GM12872 (cell line): ENCODE measurements around the gene TCF12.

ENCODE experiments used
- TF ChIP-seq, protein P1 (sequence below): IDR thresholded peaks from 3 replicates; pipeline ENCODE4 v1.5.1; 2011; ENCODE audit warnings: low read depth, mild to moderate bottlenecking, low read length, moderate library complexity; ENCODE audit not compliant: insufficient read depth

The TCF12 gene

DNA sequence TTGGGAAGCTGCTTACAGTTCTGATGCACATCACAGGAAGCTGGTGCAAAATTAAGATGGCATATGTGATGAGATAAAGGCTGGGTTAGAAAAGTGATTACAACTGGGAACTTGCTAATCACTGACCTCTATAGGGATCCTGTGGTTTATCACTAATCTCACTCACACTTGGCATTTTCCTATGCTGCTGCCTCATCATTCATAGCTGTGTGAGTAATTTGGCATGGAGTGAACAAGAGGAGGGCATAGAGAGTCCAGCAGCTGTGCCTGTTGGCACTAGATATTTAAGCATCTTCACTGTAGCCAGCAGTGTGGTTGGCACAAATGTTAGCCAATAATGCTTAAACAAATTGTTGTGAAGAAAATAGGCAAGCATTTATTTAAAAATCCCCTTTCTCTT lies 240.1 kb downstream of the TCF12 start:
- TF ChIP-seq, protein P1, sequence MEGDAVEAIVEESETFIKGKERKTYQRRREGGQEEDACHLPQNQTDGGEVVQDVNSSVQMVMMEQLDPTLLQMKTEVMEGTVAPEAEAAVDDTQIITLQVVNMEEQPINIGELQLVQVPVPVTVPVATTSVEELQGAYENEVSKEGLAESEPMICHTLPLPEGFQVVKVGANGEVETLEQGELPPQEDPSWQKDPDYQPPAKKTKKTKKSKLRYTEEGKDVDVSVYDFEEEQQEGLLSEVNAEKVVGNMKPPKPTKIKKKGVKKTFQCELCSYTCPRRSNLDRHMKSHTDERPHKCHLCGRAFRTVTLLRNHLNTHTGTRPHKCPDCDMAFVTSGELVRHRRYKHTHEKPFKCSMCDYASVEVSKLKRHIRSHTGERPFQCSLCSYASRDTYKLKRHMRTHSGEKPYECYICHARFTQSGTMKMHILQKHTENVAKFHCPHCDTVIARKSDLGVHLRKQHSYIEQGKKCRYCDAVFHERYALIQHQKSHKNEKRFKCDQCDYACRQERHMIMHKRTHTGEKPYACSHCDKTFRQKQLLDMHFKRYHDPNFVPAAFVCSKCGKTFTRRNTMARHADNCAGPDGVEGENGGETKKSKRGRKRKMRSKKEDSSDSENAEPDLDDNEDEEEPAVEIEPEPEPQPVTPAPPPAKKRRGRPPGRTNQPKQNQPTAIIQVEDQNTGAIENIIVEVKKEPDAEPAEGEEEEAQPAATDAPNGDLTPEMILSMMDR, result no peak

DNA sequence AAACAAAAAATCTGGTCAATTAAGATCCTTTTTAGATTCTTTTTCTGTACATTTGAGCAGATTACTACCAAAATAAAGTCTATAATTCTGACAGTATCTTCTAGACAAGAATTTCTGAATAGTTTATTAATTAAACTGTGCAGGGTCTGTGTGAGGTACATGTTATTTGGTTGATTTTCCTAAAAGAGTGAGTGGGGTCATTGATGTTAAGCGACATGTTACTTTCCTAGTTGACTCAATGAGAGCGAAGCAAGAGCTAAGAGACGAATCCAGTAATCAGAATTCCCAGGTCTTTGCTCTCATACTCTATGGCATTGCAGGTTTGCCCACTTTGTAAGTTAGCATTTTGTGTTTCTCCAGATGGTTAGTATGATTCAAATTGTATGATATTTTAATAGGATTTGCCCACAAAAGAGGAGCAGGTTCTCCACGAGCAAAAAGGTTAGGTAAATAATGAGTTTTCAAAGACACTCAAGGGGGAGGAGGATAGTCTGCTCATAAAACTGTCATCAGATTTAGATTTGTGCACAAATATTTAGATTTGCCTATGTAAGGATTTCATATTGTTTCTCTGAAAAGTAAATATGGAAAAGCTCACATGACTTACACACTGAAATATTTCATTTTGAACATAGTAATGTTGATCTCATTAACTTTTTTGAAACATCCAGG lies 240.7 kb downstream of the TCF12 start:
- TF ChIP-seq, protein P1, result no peak

DNA sequence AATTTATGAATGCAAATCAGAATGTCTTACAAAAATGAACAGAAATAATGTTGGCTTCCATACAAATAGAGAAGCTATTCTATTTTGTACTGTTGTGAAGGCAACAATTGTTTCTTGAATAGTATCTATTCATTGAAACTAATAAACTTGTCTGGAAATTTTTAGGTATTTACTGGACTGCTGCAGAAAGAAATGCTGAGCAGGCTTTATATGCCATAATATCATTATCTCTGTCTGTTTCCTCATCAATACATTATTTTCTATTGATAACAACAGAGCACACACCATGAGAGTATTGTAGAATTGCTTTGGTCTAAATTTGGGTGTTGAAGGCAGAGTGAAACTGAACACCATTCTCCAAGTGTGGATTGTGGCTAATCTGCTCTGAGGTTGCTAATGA lies 241.3 kb downstream of the TCF12 start:
- TF ChIP-seq, protein P1, result no peak

DNA sequence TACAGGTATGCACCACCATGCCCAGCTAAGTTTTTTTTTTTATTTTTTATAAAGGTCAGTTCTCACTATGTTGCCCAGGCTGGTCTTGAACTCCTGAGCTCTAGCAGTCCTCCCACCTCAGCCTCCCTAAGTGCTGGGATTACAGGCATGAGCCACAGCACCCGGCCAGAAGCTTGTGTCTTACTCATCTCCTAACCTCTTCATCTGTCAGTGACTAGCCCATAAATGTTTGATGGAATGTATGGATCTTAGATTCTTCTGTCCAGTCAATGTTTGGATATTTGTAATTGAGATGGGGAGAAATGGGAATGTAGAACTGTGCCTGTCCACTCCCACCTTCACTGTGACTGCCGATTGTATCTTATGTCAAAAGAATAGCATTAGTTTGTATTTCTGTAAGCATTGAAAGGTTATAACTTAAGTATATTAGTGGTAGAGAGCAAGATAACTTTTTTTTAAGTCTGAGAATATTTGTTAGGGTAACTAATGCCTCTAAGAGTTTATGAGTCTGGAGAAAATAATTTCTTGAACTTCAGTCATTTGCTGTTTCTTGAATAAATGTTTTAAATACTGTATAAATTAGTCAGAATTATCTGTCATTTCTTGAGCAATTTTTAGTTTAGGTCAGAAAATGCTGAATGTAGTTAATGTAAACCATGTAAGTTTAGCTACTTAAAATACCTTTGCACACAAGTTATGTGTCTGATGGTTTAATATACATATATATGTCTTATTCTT lies 242.5 kb downstream of the TCF12 start:
- TF ChIP-seq, protein P1, result no peak

DNA sequence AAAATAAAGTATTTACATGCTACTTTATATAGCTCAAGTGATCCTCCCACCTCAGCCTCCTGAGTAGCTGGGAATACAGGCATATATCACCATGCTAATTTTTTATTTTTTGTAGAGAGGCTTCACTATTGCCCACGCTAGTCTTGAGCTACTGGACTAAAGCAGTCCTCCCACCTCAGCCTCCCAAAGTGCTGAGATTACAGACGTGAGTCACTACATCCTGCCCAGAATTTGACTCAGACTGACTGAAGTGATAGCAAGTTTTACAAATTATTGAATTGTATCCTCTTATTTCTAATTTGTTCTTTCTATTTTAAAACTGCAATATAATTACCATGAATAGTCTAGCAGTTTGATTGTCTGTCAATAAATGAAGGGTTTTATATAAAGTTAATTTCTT lies 247.5 kb downstream of the TCF12 start:
- TF ChIP-seq, protein P1, result no peak

DNA sequence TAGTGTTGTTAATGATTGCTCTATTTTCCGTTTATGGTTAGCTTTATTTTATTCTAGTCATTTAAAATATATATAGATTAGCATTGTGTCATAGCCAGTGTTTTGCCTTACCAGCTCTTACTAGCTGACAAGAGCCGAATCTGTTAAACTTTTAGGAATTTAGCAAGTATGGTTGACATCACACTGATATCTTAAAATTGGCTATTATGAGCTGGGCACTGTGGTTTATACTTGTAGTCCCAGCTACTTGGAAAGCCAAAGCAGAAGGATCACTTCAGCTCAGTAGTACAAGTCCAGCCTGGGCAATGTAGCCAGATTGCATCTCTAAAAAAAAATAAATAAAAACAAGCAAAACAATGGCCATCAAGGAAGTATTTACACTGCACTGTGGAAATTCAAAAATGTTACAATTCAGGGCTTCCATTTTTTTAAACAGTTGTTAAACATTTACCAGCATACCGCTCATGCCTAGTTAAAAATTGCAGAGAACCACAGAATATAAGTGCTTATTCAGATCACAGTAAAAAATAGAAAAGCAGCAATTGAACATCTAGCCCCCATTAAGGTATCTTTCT lies 249.5 kb downstream of the TCF12 start:
- TF ChIP-seq, protein P1, result no peak

DNA sequence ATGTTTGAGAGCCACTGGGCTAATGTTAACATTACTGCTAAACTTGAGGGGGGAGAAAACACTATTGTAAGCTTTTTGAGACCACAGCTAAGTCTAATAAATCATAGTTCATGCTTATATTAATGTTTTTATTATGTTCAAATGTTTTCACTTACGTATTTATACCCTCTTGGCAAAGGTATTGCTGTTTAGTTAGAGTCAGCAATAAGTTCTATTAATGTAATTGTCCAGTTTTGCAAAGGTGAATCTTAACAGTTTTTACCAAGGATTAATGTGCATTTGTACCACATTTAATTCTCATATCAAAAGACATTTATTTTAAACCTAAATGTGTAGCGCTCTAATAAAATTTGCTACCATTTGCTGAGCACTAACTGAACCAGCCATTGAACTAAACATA lies 251.2 kb downstream of the TCF12 start:
- TF ChIP-seq, protein P1, result no peak
